ENCODE measurements around the gene DVL3. TPM values are rescaled to one million over a fixed set of nuclear protein-coding genes. Genes with fewer than 3 reads are reported as not detected.

The DVL3 gene
- total RNA-seq, 1 donor from 2014 or later = 68.6 TPM

- intact Hi-C loops (cut with DNase I) = no loop called here
- DNase-seq (ENCODE audit: low spot score) = no peak
Measured at GRCh38 chr3:184193991-184194539, 38.9 kb downstream of the DVL3 start.

DNA sequence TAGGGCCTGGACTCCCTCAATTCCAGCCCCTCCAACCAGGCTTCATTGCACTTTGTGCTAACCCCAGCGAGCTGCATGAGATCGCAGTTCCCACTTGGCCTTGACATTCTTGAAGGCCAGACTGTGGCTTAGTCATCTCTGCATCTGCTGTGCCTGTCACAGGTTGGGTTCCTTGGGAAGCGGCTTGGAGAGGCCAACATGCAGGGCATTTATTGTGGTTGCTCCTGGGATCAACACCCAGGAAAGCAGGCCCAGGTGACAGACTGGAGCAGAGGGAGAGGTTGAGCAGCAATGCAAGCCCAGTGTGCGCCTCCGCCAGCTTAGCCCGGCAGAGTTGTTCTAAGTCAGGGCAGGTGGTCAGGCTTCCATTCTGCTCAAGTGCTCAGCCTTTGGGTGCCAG, 41.4 kb downstream of the DVL3 start:
- intact Hi-C loops (cut with DNase I) = no loop called here
- DNase-seq (ENCODE audit: low spot score) = no peak

DNA sequence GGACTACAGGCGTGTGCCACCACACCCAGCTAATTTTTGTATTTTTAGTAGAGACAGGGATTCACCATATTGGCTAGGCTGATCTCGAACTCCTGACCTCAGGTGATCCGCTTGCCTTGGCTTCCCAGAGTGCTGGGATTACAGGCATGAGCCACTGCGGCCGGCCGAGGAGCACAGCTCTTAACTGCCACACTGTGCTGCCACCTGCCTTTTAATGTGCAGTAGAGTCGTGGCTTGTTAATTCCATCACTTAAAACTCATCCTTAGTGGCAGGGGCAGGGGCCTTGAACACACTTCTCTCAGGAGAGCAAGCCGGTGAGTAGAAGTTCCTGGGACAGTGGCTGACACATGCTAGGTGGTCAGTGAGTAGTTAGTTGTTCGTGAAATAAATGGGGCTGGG, 43.3 kb downstream of the DVL3 start:
- DNase-seq (ENCODE audit: low spot score) = no peak
- intact Hi-C loops (cut with DNase I) = no loop called here

DNA sequence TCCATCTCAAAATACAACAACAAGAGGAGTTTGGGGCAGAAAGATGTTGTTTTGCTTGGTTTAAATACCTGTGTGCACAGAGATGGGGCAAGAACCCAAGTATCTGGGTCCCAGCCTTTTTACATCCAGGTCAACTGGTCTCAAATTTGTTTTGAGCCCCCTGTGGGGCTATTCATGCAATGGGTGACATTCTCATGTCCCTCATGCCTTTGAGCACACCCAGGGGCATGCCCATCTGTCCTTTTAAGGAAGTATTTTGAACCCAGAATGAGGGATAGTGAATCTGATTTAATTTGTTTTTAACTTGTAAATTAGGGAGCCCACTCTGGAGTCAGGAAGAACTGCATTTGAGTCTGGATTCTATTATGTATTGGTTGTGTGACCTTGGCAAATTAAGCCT, 45.6 kb downstream of the DVL3 start:
- intact Hi-C loops (cut with DNase I) = no loop called here
- no peak for DNase-seq (ENCODE audit: low spot score)

- intact Hi-C loops (cut with DNase I) = no loop called here
- no peak for DNase-seq (ENCODE audit: low spot score)
Measured at GRCh38 chr3:184203526-184203925, 48.3 kb downstream of the DVL3 start.

GRCh38 chr3:184209146-184209923, 54.2 kb downstream of the DVL3 start:
- intact Hi-C loops (cut with DNase I) = no loop called here

DNA sequence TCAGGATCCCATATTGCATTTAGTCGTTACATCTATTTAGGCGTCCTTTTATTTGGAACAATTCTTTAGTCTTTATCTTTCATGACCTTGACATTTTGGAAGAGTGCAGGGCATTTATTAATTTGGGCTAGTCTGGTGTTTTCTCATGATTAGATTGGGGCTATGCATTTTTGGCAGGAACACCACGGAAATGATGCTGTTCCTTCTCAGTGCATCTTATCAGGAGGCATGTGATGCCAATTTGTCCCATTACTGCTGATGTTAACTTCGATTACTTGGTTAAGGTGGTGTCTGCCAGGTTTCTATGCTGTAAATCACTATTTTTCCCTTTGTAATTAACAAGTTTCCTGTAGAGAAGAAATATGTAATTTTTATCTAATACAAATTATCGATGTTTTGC, 56.1 kb downstream of the DVL3 start:
- DNase-seq (ENCODE audit: low spot score) = no peak
- intact Hi-C loops (cut with DNase I) = no loop called here

More at GRCh38 chr3:184209146-184209923, 54.2 kb downstream of the DVL3 start:
- DNase-seq (ENCODE audit: low spot score) = no peak

DNA sequence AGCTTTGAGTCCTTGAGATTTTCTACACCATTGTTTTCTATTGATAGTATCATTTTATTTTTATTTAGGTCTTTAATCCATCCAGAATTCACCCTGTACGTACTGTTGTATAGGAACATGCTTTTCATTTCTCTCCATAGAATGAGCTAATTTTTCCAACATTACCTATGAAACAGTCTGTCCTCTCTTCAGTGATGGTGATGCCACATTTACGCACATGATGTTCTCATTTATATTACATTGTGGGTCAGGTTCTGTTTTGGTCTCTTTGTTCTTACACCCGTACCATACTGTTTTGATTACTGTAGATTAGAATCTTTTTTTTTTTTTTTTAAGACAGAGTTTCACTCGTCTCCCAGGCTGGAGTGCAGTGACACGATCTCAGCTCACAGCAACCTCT, 56.5 kb downstream of the DVL3 start:
- intact Hi-C loops (cut with DNase I) = no loop called here

DNA sequence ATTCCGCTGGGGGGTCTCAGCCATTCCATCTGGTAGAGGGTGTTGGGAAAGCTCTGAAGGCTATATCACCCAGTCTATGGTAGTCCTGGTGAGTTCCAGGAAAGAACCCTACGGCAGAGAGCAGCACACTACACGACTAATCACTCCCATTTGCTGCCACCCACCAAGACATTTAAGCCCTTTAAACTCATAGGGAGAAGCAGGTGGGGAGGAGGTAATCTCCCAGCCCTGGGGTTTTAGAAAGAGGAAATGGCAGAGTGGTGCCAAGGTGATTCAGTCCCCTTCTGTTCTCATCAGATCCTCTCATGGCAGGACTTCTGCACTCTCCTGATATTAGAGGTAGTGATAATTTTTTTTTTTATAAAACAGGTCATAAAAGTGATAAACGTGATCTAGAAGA, 63.6 kb downstream of the DVL3 start:
- intact Hi-C loops (cut with DNase I) = no loop called here

More for the DNA sequence above, 56.5 kb downstream of the DVL3 start:
- DNase-seq (ENCODE audit: low spot score) = no peak

GRCh38 chr3:184222521-184222920, 67.3 kb downstream of the DVL3 start:
- intact Hi-C loops (cut with DNase I) = no loop called here
- DNase-seq (ENCODE audit: low spot score) = no peak

More for the DNA sequence above, 63.6 kb downstream of the DVL3 start:
- DNase-seq (ENCODE audit: low spot score) = no peak

Other genes starting within 250 kb of the DVL3 start
- 34.6 TPM for gene ABCC5, start 137.5 kb upstream of the DVL3 start, total RNA-seq
- not detected for gene HTR3D, start 123.6 kb upstream of the DVL3 start, total RNA-seq
- gene HTR3C, start 102.3 kb upstream of the DVL3 start, total RNA-seq = not detected
- not detected for gene HTR3E, start 58.3 kb upstream of the DVL3 start, total RNA-seq
- 33.4 TPM for gene EIF2B5, start 20.0 kb upstream of the DVL3 start, total RNA-seq
- 317 TPM for gene AP2M1, start 19.5 kb downstream of the DVL3 start, total RNA-seq
- gene ABCF3, start 30.8 kb downstream of the DVL3 start, total RNA-seq = 61.5 TPM
- gene VWA5B2, start 74.2 kb downstream of the DVL3 start, total RNA-seq = not detected
- 14.1 TPM for gene ALG3, start 93.6 kb downstream of the DVL3 start, total RNA-seq
- gene EEF1AKMT4, start 94.3 kb downstream of the DVL3 start, total RNA-seq = 1.5 TPM
- 0.30 TPM for gene CAMK2N2, start 106.2 kb downstream of the DVL3 start, total RNA-seq
- gene ECE2, start 120.6 kb downstream of the DVL3 start, total RNA-seq = 0.19 TPM
- 217 TPM for gene PSMD2, start 143.9 kb downstream of the DVL3 start, total RNA-seq
- gene EIF4G1, start 159.2 kb downstream of the DVL3 start, total RNA-seq = 284 TPM
- 43.3 TPM for gene FAM131A, start 182.2 kb downstream of the DVL3 start, total RNA-seq
- gene CLCN2, start 206.2 kb downstream of the DVL3 start, total RNA-seq = 3.1 TPM
- gene POLR2H, start 206.3 kb downstream of the DVL3 start, total RNA-seq = 23.2 TPM
- 0.48 TPM for gene THPO, start 222.8 kb downstream of the DVL3 start, total RNA-seq
- 7.0 TPM for gene CHRD, start 224.7 kb downstream of the DVL3 start, total RNA-seq